ENCODE results near the gene BAIAP3. TPM values are rescaled to one million over a fixed set of nuclear protein-coding genes. Genes with fewer than 3 reads are reported as not detected.

BAIAP3 gene
- total and polyA plus RNA-seq, 2 donors (not counting 3 experiments of a cell fraction or from before 2014, with no cell fraction given): 0.36 to 0.66 TPM

- ChIA-PET POLR2A (no interaction called here), CTCF (interaction anchor here (2.2 kb wide), 1 partner anchor 16 kb away, joined by 5 read pairs; no protein-coding TSS in a partner anchor)
- DNase-seq (ENCODE audit: low read depth, low spot score) (no peak), FAIRE-seq (no peak)
- no peak overlapping the region for H3K4me3 ChIP-seq (replicated peaks in 1 of 3; ENCODE audit: insufficient read depth in 1 of 3, low read depth in 1 of 3, low read length in 3 of 3)
- H3K79me2 ChIP-seq (ENCODE audit: control insufficient read depth, insufficient read depth, low read length): peaks cover 21% of the 10 kb centered on the region
- peaks cover 0 to 11% of the 10 kb centered on the region in 2 experiments for H3K36me3 ChIP-seq (ENCODE audit: control insufficient read depth in 2 of 2, extremely low read depth in 1 of 2, insufficient read depth in 2 of 2, low read length in 2 of 2)
- no peak for TF ChIP-seq GATA2 (IDR thresholded peaks at IDR 0.05; ENCODE audit: insufficient read depth, insufficient read length, low read depth, low read length)
- no peak for TF ChIP-seq CTCF (IDR thresholded peaks at IDR 0.05; ENCODE audit: extremely low read depth in 1 of 2, insufficient read depth in 1 of 2, low read depth in 1 of 2, low read length in 2 of 2)
- no peak for TF ChIP-seq POLR2AphosphoS5 (IDR thresholded peaks at IDR 0.05; ENCODE audit: insufficient read depth, low read depth, low read length)
- TF ChIP-seq EZH2 (IDR thresholded peaks at IDR 0.05; ENCODE audit: borderline replicate concordance, low read depth, low read length, severe bottlenecking): no peak
- no peak for TF ChIP-seq MAX (IDR thresholded peaks at IDR 0.05; ENCODE audit: insufficient read depth, insufficient read length)
- TF ChIP-seq FOS (IDR thresholded peaks at IDR 0.05; ENCODE audit: borderline replicate concordance, insufficient read depth, low read length): no peak
- TF ChIP-seq MYC (IDR thresholded peaks at IDR 0.05; ENCODE audit: low read depth, low read length): no peak
- TF ChIP-seq JUN (IDR thresholded peaks at IDR 0.05; ENCODE audit: borderline replicate concordance, insufficient read depth, insufficient read length, low read depth): no peak
- TF ChIP-seq POLR2A (IDR thresholded peaks at IDR 0.05; ENCODE audit: low read depth, low read length): no peak
- no peaks in the 10 kb centered on the region for H3K9me1 ChIP-seq (replicated peaks; ENCODE audit: control insufficient read depth, extremely low read depth, insufficient read depth, low read length)
- no peak overlapping the region for H3K4me2 ChIP-seq (ENCODE audit: insufficient read depth, low read length)
- no peak overlapping the region for H2AFZ ChIP-seq (ENCODE audit: low read depth, low read length)
- intact Hi-C loops (cut with micrococcal nuclease) (no loop called here), dilution Hi-C loops (cut with MboI; ENCODE audit: extremely low pct_ligation_motif_present, low sequenced_read_pairs) (no loop called here)
- peaks cover 13% of the 10 kb centered on the region for H3K4me1 ChIP-seq (ENCODE audit: control insufficient read depth, extremely low read depth, insufficient read depth, low read length)
- H3K9ac ChIP-seq (replicated peaks; ENCODE audit: extremely low read depth, insufficient read depth, low read length): no peak overlapping the region
- H4K20me1 ChIP-seq (replicated peaks; ENCODE audit: control insufficient read depth, extremely low read depth, insufficient read depth, low read length): no peaks in the 10 kb centered on the region
- H3K9me3 ChIP-seq (replicated peaks; ENCODE audit: control insufficient read depth, insufficient read depth, low read length): no peaks in the 10 kb centered on the region
- BruUV-seq (replicated peaks): no TSS peak
- H3K27me3 ChIP-seq (ENCODE audit: control insufficient read depth in 2 of 2, insufficient read depth in 2 of 2, low read length in 2 of 2): no peaks in the 10 kb centered on the region
- no peak overlapping the region for H3K27ac ChIP-seq (ENCODE audit: insufficient read depth, low read depth, low read length)
Observed at GRCh38 chr16:1347962-1348361, 14.5 kb downstream of the BAIAP3 start.
